Measurements from ENCODE around the gene LIF.
"Not testable (repeated sequence)": the region's sequence is repeated elsewhere in the genome, so short reads cannot be mapped to it uniquely, and the experiment has no call there.

Gene LIF

DNA sequence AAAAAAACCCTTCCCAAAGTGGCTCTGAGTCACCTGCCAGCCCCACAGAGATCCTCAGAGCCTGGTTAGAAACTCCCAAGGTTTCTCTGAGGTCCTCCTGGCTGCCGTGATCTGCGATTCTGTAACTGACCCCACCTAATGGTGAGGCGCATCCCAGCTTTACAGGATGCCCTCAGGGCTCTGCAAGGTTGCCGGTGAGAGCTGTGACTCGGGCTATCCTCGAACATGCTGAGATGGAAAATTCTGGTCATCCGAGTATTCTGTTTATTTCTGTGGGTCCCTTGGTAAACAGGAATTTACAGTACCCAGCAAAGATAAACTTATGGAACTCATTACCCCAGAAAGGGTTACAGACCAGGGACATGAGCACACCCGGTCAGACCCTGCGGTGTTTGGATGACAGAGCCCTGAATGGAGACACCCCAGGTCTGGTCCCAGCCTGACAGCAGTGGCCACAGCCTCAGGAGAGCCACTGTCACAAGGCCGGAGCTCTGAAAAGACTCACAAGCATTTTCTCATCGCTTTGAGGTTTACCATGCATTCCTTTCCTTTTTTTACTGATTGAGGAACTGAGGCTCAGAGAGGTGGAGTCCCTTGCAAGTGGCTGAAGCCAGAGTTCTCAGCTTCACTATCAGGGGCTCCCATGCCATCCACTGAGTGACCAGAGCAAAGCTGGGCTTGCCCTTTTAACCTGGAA, 22.2 kb downstream of the LIF start:
- no peak for DNase-seq

DNA sequence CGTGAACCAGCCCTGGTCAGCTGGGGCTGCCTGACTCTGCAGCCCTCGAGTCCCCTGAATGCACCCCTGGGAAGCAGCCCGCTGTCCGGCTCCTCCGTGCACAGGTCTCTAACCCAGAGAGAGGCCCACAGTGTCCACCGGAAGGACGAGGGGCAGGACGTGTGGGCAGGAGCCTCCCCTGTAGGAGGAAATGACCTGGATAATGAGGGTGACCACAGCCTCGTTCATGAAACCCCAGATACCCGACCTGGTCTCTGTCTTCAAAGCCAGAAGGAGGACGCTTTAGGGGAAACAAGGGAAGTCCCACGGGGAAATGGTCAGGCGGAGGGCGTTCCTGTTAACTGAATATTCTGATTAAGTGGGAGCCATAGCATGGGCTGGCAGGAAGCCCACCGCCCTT, 23.3 kb downstream of the LIF start:
- no peak for DNase-seq

DNA sequence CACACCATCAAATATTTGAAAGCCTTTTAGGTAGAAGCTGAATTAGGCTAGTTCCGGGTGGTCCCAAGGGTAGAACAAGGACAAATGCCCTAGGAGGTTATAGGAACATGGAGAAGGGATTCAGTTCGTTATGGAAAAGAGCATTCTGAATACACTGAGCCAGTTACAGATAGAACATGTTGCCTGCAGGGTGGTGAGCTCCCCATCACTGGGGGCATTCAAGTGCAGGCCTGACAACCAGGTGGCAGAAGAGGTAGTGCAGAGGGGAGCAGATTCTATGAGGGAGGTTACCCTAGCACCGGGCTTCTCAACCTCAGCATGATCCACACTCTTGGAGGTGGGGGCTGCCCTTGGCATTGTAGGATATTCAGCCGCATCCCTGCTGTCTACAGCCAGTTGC, 24.2 kb downstream of the LIF start:
- no peak for DNase-seq

DNA sequence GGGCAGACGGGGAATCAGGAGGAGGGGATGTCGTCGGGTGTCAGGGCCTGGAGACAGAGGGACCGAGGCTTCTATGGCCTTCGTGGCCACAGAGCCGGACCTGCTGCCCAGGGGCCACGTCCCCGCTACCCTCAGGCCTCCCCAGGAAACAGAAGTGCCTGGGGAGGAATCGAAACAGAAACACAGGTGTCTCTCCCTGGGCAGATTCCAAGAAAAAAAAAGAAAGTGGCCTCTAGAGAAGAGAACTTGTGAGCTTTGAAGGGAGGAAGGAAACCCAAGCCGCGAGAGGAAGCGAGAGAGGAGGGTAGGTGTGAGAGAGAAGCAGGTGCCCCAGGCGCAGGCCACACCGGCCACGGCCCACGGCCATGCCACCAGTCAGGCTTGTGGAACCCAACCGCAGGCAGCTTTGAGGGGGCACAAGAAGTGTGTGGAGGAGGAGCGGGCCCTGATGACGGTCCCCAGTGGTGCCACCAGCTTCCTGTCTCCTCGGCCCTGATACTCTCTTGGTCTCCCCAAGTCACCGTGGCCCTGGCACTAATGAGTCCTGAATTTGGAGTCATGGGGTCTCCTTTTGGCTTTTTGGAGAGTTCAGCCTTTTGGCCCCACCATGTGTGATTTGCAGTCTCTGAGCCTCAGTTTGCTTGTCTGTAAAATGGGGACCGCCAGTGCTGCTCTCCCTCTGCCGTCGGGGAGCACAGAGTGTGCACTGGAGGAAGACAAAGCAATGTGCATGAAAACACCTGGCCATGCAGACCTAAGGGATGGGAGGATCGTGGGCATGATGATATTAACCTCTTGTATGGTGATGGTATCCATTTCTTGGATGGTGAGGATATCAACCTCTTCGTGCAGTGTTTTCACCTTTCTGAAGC, 25.2 kb downstream of the LIF start:
- DNase-seq: peak; percentile 48

DNA sequence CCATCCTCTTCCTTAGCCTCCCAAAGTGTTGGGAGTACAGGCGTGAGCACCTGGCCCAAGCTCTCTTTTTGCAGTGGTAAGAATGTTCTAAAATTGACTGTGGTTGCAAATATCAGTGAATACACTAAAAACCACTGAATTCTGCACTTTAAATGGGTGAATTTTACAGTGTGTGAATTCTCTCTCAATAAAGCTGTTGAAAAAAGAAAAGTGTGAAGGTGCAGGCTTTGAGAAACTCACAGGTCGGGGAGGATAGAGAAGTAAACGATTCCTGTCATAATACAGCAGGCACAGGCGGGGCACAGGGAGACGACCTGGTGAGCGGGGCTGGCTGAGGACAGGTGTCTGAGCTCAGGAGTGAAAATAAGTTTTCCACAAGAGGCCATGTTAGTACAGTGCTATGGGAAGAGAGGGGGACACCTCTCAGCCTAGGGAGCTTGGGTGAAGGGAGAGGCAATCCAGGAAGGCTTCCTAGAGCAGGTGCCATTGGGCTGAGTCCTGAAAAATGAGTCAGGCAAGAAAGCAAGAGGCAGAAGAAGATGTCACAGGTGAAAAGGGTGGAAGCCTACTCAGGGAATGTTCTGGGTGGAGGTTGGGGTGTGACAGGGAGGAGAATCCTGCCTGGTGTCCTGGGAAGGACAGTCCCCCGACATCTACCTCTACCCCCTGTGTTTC, 26.1 kb downstream of the LIF start:
- DNase-seq: no peak

DNA sequence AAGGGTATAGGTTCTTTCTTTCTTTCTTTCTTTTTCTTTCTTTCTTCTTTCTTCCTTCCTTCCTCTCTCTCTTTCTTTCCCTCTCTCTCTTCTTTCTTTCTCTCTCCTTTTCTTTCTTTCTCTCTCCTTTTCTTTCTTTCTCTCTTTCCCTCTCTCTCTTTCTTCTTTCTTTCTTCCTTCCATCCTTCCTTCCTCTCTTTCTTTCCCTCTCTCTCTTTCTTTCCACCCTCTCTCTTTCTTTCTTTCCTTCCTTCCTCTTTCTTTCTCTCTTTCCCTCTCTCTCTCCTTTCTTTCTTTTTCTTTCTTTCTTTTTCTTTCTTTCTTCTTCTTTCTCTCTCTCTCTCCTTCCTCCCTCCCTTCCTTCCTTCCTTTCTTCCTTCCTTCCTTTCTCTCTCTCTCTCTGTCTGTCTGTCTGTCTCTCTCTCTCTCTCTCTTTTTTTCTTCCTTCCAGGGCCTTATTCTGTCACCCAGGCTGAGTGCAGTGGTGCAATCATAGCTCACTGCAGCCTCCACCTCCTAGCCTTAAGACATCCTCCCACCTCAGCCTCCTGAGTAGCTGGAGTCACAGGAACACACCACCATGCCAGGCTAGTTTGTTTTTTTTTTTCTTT, 26.8 kb downstream of the LIF start:
- no peak for DNase-seq

DNA sequence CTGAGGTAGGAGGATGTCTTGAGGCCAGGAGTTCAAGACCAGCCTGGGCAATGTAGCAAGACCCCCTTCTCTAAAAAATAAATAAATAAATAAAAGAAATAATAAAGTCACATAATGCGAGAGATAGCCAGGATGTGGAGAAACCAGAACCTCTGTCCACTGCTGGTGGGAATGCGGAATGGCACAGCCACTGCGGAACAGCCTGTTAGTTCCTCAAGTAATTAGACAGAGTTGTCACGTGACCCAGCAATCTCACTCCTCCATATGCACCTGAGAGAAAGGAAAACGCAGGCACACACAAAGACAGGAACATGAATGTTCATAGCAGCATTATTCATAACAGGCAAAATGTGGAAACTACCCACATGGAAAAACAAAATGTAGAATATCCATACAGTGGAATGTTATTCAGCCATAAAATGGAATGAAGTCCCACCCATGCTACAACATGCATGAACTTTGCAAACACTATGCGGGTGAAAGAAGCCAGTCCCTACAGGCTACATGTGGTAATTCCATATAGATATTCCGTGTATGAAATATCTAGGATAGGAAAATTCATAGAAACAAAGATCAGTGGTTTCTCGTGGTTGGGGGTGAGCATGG, 27.4 kb downstream of the LIF start:
- DNase-seq: no peak

DNA sequence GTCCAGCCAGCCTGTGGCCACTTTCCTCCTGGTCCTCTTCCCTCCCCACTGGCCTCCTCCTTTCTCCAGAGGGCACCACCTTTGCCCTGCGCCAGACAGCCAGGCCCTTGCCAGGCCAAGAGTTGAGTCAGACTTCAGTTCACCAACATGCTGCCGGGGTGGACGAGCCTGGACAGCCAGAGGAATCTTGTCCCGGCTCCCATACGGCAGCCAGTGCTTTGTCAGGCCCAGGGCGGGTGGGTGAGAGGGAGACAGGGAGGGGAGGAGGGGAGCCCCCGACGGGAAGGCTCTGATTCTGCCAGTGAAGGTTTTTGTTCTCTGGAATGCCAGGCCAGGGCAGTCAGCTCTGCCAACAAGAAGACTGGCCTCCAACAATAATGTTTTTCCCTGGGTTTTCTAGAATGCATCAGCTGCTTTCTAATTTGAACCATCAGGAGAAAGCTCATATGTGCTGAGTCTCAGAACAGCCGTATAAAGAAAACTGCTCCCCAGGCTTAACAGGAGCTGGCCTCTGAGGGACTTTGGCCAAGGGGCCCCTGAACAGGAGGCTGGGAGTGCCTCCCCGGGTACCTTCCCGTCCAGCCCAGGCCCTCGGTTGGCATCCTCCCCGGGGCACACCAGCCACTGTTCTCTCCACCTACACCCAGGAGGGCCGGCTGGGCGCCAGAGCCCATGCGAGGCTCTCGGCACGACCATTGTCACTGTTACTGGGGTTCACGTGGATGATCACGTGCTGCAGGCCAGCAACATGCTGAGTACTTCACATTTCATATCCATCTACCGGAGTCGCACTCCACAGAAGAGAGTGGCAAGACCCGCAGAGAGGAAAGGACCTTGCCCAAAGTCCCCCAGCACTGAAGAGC, 28.6 kb downstream of the LIF start:
- DNase-seq: no peak

DNA sequence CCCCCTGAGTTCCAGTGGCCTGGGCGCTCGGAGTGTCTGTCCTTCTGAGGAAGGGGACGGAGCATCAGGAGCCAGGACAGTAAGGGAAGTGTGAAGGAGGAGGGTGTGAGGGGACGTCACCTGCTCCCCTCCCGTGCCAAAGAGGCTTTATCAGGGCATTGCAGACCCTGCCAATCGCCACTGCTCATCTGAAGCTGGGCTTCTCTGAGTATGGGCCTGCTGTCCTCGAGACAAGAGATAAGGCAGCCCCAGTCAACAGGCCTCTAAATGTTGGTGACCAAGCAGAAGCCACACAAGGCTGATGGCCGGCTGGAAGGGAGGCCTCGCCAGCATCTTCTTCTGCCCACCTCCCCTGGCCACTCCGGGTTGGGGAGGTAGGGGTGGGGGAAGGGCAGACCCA, 29.8 kb downstream of the LIF start:
- no peak for DNase-seq

DNA sequence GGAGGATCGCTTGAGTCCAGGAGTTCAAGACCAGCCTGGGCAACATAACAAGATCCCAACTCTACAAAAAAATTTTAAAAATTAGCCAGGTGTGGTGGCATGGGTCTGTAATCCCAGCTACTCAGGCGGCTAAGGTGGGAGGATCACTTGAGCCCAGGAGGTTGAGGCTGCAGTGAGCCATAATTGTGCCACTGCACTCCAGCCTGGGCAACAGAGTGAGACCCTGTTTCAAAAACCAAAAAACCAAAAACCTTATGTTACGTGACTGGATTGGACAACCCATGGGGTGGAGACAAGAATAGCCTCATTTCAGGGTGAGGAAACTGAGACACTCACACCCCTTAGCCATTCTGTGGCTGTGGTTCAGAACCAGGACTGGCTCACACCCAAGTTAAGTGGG, 30.3 kb downstream of the LIF start:
- DNase-seq: not testable (repeated sequence)

DNA sequence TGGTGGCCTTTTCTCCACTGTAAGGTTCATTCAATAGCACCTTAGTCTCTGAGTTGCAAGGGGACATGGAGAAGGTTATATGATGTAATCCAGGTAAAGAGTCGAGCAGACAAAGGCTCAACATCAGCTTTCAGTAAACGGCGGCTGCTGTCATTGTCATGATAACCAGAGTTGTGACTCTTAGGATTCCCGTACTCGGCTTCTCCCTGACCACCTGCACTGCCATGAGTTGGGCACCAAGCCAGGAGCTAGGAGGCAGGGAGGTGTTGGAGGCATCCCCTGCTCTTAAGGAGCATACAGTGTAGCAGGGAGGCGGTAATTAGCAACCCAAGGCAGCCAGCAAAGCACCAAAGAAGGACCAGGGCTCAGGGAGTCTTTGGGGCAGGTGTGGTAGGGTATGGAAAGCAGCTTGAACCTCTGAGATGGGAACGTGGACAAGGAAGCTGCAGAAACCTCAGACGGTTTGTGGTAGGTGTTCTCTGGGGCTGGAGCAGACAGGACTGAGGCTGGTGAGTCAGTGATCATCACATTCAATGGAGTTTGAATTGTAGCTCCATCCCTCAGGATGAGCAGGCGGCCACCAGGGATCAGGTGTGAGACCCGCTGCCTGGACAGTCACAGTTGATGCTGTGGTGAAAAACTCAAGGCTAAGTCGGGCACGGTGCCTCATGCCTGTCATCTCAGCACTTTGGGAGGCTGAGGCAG, 31.7 kb downstream of the LIF start:
- DNase-seq: no peak

DNA sequence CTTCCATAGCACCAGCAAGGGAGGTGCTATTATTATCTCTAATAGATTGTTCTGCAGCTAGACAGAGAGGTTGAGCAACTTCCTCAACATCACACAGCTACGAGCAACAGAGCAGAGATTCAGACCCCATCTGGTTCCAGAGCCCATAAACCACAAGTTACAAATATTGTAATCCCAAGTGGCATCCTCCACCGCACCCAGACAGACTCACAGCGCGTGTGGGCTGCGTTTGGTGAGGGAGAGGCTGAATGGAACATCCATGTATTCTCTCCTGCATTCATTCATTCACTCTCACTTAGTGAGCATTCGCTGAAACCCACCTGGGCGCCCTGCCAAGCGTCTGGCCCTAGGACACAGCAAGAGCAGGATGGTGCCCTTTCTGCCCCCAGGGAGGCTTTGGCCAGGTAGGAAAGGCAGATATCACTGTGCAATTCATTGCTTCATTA, 33.5 kb downstream of the LIF start:
- DNase-seq: no peak

DNA sequence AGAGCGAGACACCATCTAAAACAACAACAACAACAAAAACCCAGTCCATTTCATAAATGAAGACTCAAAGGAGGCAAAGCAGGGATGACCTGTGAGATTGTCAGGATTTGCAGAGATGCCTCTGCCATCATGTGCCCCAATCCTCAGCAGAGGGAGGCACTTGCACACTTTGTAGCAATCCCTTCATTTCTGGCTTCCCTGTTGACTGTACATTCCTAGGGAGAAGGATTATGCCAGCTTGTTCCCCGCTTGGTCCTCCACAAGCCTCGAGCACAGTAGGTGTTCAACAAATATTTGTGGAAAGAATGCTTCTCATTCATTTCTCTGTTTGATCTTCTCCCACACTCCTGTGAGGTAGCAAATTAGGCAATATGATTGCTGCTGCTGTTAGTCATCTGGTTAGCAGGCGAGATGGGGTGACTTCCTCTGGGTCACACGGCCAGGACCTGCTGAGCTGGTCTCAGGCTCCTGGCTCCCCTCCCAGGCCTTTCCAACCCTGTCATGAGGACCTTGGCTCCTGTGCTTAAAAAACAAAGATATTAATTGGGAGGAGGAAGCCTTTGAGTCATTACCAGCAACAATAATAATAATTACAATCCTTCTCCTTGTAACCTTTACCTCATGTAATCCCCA, 34.1 kb downstream of the LIF start:
- no peak for DNase-seq

DNA sequence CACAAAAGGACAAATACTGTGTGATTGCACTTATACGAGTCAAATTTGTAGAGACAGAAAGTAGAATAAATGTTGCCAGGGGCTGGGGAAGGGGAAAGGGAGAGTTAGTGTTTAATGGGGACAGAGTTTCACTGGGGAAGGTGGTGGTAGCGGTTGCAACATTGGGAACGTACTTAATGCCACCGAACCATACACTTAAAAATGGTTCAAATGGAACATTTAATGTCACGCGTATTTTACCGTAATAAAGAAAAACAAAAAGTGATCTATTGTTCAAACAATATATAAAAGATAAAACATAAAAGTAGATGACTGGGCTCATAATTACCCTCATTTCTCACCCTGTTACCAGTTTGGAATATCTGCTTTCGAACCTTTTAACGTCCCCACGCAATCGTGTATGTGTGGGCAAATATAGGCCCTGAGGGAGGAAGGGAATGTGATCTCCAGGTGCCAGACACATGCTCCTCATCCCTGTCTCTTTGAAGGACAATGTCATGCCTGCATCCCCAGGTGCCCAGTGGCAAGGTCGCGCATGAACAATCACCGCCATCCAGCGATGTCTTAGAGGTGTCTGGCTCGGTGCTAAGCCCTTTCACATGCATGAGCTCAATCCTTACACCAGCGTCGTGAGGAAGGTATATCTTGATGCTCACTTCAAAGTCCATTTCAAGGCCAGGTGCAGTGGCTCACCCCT, 35.3 kb downstream of the LIF start:
- DNase-seq: no peak

DNA sequence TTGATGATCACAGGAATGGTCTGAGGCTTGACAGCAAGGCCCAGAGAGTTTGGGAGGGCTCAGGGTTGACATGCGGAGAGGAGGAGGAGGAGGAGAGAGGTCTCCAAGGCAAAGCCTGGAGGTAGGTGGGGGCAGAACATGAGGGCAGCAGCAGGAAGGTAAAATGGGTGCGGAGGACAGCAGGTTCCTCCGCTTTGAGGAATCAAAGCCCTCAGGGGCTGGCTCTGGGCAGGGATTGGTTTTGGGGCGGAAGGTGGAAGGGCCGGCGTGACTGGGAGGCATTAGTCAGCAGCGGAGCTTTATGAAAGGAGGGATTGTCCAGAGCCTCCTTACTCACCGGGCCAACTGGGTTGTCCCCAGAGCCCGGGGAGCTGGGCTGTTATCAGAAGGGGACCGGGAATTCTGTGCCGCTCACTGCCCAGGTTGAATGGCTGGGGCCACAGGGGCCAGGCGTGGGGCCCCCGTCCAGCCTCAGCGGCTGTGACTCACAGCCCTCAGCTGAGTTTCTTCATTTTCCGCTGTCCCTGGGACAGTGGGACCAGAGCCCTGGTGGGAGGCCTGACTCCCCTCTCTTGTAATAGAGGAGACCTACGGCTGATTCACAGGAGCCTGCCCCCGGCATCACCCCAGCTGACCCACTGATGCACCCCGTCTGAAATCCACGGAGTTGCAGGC, 36.2 kb downstream of the LIF start:
- DNase-seq: no peak

DNA sequence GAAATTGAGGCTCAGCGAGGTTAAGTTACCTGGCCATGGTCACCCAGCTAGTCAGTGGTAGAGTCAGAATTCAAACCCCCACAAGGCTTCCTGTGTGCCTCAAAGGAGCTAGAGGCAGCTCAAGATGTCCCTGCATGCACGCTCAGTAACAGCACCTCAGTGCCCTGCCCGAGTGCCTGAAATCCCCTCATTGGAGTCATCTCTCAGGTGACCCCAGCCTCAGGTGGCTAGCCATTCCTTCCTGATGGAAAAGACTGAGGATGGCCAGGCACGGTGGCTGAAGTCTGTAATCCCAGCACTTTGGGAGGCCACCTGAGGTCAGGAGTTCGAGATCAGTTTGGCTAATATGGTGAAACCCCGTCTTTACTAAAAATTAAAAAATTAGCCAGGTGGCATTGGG, 36.9 kb downstream of the LIF start:
- no peak for DNase-seq

DNA sequence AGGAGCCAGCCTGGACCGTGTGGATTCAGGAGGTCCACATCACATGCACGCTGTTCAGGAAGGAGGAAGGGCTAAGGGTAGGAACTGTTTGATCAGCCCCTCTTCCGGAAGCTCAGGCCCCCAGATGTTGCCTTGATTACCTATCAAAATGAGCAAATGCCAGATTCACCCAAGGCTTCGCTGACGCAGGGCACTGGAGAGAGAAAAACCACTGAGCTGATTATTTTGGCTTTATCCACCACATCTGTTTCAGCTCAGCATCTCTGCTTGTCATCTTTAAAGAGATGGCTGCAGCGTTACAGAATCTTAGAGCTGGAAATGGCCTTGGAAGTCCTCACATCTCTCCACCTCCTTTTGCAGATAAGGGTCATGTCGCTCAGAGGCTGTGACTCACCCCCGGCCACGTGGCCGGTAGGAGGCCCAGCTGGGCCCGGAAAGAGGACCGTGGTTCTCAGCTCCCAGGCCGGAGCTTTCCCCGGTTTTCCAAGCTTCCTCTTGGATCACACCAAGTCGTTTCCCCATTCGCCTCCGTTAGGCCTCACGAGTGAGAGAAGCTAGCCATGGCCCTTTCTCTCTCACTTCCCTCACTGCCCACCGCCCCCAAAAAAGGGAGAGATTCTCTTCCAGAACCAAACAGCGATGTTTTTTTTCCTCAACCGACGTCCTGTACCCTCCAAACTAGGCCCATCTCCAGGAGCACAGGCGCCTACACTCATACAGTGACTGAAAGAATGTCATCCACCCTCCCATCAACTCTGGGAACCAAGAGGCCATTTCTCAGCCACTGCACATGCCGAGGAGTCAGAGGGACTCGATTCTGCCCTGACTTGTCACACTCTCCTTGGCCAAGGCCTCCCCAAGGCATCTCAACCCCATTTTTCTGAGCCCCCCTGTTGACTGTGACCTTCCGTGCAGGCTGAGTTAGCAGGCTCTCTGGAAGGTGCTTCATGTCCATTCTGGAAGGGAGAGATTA, 37.6 kb downstream of the LIF start:
- DNase-seq: no peak

DNA sequence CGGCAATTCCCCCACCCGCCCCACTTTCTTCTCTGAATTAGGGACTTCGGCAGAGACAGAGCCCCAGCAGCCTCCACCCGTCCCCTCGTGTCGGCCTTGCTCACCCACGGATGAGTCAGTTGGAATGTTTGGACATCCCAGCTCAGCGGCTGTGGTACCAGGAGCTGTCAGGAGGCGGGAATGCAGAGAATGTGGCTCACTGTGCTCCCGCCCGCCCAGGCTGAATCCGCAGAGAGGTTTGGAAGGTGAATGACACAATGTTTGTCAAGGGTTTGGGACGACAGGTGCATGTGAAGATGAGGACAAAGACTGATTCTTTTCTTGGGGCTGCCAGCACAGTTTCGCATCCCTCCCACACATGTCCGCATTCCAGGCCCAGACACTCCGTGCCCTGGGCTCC, 39.6 kb downstream of the LIF start:
- no peak for DNase-seq
